Stimulated activated CD8-positive, alpha-beta memory T cell treated with anti-CD3 and anti-CD28 coated beads, Interleukin-4, amount 100 ng/mL, for 1 hour (primary cell): ENCODE results near the gene SCD5.

ENCODE experiments used
- DNase-seq, 2 donors: peaks; one replicate each; pipeline ENCODE4 v3.0.0-alpha.2; 2020; ENCODE audit warnings: low read depth in 2 of 2, low spot score in 1 of 2

The SCD5 gene

DNA sequence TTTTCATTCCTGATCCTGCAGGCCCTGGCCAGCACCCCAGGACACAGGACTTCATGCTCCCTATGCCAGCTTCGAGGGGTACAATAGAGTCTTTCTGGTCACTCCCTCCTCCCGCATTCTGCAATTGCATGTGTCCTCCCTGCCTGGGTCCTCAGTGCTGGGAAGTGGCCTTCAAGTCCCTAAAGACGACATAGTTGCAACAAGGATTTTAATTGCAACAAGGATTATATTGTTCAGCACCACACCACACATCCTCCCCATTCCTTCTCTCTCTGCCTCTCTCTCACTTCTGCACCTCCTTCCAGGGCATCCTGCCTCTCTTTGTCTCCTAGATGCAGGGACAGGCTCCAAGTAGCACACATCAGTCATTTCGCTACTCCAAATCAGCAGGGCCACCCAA, 25.5 kb downstream of the SCD5 start:
- DNase-seq, result no peak

- DNase-seq, result no peak
These were observed 28.0 kb downstream of the SCD5 start for GRCh38 chr4:82770607-82771006.

DNA sequence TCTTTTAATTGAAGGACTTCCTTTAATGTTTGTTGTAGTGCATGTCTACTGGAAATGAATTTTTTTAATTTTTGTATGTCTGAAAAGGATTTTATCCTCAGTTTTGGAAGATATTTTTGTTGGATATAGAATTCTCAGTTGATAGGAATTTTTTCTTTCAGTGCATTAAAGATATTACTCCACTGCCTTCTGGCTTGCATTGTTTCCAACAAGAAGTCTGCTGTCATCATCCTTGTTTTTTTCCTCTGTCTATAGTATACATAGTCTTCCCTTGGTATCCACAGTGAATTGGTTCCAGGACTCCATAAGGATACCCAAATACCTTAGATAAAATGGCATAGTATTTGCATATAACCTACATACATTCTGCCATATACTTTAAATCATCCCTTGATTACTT, 33.5 kb downstream of the SCD5 start:
- DNase-seq, result no peak

DNA sequence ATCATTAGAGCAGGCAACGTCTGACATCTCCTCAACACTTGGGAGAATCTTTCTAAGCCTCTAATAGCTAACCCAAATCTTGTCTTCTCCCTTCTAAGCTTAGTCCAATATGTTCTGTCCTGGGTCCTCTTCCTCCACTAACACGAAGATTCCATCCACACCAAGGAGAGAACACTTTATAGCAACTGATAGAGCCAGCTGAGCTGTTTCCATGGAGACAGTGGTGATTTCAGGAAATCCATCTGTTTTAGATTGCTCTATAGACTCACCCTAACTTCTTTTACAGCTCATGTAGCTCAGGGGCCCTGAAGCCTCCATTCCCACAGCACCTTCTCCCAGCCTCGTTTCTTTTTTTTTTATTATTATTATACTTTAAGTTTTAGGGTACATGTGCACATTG, 37.4 kb downstream of the SCD5 start:
- no peak for DNase-seq

DNA sequence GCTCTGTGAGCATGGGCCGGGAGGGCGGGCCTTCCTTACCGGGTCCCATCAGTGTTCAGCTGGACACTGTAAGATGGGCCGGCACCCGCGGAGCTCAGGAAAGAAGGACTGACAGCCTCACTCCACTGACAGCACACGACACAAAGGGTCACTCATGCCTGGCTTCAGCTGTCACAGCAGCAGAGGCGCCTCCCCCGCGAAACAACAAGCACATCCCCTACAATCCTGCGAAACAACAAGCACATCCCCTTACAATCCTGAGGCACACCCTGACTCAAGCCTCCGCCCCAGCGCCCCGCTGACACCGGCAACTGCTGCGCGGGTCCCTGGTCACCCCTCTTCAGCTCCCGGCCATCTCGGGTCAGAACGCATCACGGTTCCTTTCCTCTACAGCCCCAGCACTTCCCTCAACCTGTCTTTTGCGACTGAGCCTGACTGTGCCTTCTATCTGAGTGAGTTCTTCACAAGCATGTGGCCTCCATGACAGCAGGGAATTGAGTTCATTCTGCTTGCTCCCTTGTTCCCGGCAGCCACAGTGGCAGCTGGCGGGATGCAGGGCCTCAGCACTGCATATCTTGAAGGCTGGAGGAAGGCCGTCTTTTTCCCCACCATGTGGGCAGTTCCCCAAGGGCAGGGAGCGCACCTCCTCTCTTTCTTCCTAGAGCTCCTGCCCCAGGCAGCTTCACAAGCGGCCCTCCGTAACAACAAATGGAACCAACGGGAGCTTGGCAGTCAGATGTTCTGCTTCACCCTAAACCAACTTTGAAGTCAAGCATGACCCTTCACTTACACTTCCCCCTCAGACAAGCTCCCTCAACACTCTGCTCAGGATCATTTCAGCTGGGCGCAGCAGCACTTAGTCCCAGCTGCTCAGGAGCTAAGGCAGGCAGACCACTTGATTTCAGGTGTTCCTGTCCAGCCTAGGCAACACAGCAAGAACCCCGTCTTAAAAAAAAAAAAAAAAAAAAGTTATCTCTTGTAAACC, 39.6 kb downstream of the SCD5 start:
- DNase-seq, result no peak

DNA sequence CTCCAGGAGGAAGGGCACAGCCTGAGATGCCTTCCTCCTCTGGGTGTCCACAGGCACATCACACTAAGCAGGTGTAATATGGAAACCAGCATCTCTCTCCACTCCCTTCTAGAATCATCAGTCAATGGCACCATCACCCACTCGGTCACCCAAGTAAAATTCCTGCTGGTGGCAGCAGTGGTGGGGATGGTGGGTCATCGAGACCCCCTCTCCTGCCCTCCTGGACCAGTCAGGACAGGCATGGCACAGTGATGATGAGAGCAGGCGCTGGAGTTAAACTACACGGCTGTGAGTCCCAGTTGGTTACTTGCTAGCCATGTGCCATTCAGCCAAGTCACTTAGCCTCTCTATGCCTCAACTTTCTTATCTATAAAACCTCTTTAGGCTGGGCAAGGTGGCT, 42.5 kb downstream of the SCD5 start:
- no peak for DNase-seq

GRCh38 chr4:82755650-82756049, 42.9 kb downstream of the SCD5 start:
- DNase-seq, result no peak

DNA sequence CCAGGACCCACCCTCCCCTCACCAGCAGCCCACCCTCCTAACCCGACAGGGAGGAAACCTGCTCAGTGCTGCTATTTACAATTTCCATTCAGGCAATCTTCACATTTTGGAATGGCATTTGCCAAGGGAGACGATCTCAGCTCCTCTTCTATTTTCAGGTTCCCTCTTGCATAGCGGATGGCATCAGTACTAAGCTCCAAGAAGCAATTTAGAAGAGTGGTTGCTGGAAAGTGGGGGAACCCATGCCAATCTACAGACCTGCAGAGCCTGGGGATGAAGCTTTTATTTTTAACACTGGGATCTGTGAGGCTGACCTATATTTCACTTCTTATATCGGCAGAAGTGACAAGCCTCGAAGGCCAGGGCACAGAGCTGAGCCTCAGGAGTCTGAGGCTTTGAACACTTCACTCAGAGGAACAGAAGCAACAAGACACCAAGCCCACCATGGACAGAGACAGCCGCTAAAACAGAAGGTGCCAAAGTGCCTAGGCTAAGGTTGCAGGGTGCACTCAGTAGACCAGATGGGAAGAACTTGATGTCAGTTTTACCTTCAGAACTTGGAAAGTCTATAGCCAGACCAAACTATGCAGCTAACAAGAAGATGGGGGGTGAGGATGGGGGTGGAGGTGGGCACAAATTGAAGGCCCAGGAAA, 44.0 kb downstream of the SCD5 start:
- no peak for DNase-seq

GRCh38 chr4:82753725-82754410, 44.7 kb downstream of the SCD5 start:
- no peak for DNase-seq

- DNase-seq, result no peak
These were observed 45.4 kb downstream of the SCD5 start for GRCh38 chr4:82753238-82753637.

DNA sequence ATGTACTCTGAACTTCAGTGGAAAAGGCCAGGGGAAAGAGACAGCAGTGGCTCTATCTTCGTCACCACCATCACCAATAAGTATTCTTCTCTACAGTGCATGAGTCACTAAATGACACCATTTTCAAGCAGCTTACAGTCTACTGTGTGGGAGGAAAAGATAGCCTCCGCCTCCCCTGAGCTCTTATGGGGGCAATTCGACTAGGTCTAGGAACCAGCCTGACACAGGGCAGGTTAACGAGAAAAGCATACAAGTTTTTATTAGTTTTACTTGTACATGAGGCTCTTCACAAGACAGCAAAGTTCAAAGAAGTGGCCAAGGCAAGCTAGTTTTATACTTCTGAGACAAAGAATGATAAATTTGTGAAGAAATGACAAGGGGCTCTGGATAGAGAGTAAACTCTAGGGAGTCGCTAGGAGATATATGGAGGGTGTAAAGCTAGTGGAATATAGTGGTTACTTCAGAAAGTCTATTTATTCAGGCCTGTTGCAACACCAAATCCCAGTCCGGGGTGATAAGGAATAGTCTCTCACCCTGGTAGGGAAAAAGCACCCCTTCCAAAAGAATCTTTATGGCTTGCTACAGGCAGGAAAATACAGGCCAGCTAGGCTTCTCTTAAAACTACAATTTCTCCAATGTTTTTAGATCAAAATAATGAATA, 49.7 kb downstream of the SCD5 start:
- no peak for DNase-seq

GRCh38 chr4:82747686-82748575, 50.7 kb downstream of the SCD5 start:
- no peak for DNase-seq

GRCh38 chr4:82746705-82747574, 51.7 kb downstream of the SCD5 start:
- no peak for DNase-seq

GRCh38 chr4:82745173-82745842, 53.3 kb downstream of the SCD5 start:
- no peak for DNase-seq

DNA sequence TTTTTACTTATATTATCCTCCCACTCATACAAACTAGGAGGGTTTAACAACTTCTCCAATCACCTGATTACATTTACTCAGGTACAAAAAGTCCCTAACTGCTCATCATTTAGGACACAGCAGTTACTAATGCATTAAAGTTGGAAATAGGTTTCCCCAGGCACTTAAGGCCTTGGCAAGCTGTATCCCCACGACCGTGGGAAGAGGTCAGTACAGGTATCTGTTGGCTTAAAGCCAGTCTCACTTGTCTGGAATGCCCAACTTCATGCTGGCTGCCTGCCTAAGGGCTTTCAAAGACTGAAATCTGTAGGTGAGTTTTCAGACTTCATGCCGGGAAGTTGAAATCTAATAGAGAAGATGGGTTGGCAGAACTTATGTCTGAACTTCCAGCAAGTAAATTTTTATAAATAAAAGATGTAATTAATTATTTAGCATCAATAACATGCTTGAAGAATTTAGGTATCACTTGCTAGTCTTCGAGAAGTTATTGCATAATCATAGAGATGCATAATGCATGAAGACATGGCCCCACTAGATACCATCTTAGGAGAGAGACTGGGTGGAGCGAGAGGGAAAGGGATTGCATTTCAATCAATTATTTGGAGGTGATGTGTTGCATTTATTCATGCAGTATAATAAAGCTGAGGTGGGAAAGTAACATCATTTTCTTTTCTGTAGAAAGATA, 54.2 kb downstream of the SCD5 start:
- DNase-seq, result no peak

- no peak for DNase-seq
These were observed 57.4 kb downstream of the SCD5 start for GRCh38 chr4:82741188-82741587.

GRCh38 chr4:82739287-82740190, 59.1 kb downstream of the SCD5 start:
- DNase-seq, result no peak
